ENCODE data around the gene IGDCC3.

The IGDCC3 gene

GRCh38 chr15:65328506-65329287 lies 49.1 kb downstream of the IGDCC3 start:
- DNase-seq (ENCODE audit: low spot score) = no peak

- DNase-seq (ENCODE audit: low spot score) = no peak
These were observed 50.0 kb downstream of the IGDCC3 start for GRCh38 chr15:65327651-65328393.

GRCh38 chr15:65326818-65327217 lies 51.0 kb downstream of the IGDCC3 start:
- DNase-seq (ENCODE audit: low spot score) = no peak

GRCh38 chr15:65326117-65326526 lies 51.7 kb downstream of the IGDCC3 start:
- DNase-seq (ENCODE audit: low spot score) = no peak

GRCh38 chr15:65323071-65323511 lies 54.7 kb downstream of the IGDCC3 start:
- no peak for DNase-seq (ENCODE audit: low spot score)

GRCh38 chr15:65318870-65319356 lies 58.9 kb downstream of the IGDCC3 start:
- peak; percentile 95 for DNase-seq (ENCODE audit: low spot score)

- peak; percentile 79 for DNase-seq (ENCODE audit: low spot score)
These were observed 65.3 kb downstream of the IGDCC3 start for GRCh38 chr15:65312400-65312916.

GRCh38 chr15:65311760-65312159 lies 66.0 kb downstream of the IGDCC3 start:
- DNase-seq (ENCODE audit: low spot score) = no peak

- no peak for DNase-seq (ENCODE audit: low spot score)
These were observed 67.2 kb downstream of the IGDCC3 start for GRCh38 chr15:65310431-65311137.

GRCh38 chr15:65309882-65310418 lies 67.9 kb downstream of the IGDCC3 start:
- no peak for DNase-seq (ENCODE audit: low spot score)

- DNase-seq (ENCODE audit: low spot score) = no peak
These were observed 69.8 kb downstream of the IGDCC3 start for GRCh38 chr15:65307978-65308377.

- DNase-seq (ENCODE audit: low spot score) = no peak
These were observed 71.3 kb downstream of the IGDCC3 start for GRCh38 chr15:65306551-65306950.

GRCh38 chr15:65305776-65306175 lies 72.0 kb downstream of the IGDCC3 start:
- no peak for DNase-seq (ENCODE audit: low spot score)

GRCh38 chr15:65305150-65305758 lies 72.5 kb downstream of the IGDCC3 start:
- DNase-seq (ENCODE audit: low spot score) = no peak

GRCh38 chr15:65304381-65305149 lies 73.2 kb downstream of the IGDCC3 start, which contains the start of gene RNU5B-1:
Gene RNU5B-1 (plus strand): TSS chr15:65304677.
- DNase-seq (ENCODE audit: low spot score) = no peak

- DNase-seq (ENCODE audit: low spot score) = no peak
These were observed 74.0 kb downstream of the IGDCC3 start for GRCh38 chr15:65303687-65304380.

- DNase-seq (ENCODE audit: low spot score) = no peak
These were observed 75.7 kb downstream of the IGDCC3 start for GRCh38 chr15:65302061-65302460.

GRCh38 chr15:65300924-65301441 lies 76.8 kb downstream of the IGDCC3 start:
- DNase-seq (ENCODE audit: low spot score) = no peak

- no peak for DNase-seq (ENCODE audit: low spot score)
These were observed 79.1 kb downstream of the IGDCC3 start for GRCh38 chr15:65298731-65299130.

All from HuH-7.5 (cell line).